Pancreas (tissue), 10 donors: ENCODE data around the gene STMN1. TPM values are rescaled to one million over a fixed set of nuclear protein-coding genes. Genes with fewer than 3 reads are reported as not detected.
A peak's percentile ranks its signal among the peaks of the same experiment; 100 is the strongest.

Experiments used
- ATAC-seq, 4 donors: fragments of 200-7000 bp; cut with Tn5 transposase; one replicate each; pipeline versions ENCODE4 v1.8.0 to v1.9.1; 2020; ENCODE audit warnings: mild to moderate bottlenecking in 4 of 4, moderate library complexity in 4 of 4
- DNase-seq, 6 donors: peaks; one replicate each; pipeline ENCODE4 v3.0.0-alpha.2; 2020
- FAIRE-seq: peaks from 2 replicates; lab custom pipeline; 2012; peaks lifted over from hg19 to GRCh38; lab: Jason Lieb, UNC
- H3K27ac ChIP-seq, 4 donors: fragments of 200-600 bp; sonication (generic); 1 replicate in 3 of 4; 2 replicates in 1 of 4; pipeline versions ENCODE4 v1.5.0 to v1.8.0; 2020
- H3K27me3 ChIP-seq, 4 donors: fragments of 200-600 bp; one replicate each; pipeline ENCODE4 v1.8.0; 2021
- H3K36me3 ChIP-seq, 3 donors: fragments of 200-600 bp; sonication (generic) in 1 of 3; one replicate each; pipeline versions ENCODE4 v1.5.0 to v1.8.0; 2020 to 2021
- H3K4me1 ChIP-seq, 3 donors: fragments of 200-600 bp; one replicate each; pipeline ENCODE4 v1.8.0; 2021
- H3K4me3 ChIP-seq, 4 donors: fragments of 200-600 bp; sonication (generic) in 2 of 4; one replicate each; pipeline versions ENCODE4 v1.5.0 to v1.8.0; 2020 to 2021
- H3K9me3 ChIP-seq, 4 donors: fragments of 200-600 bp; one replicate each; pipeline ENCODE4 v1.8.0; 2021
- WGBS, 2 donors: extraction: QIAGEN DNeasy Blood & Tissue Kit; methylation state at CpG; one replicate each; pipeline ENCODE4 v1.1.7; 2013; 5-methylcytosine and 5-hydroxymethylcytosine counted together
- intact Hi-C, 3 donors: fragments of 100-400 bp; cut with DNase I; formaldehyde crosslinking; loops; one replicate each; pipeline versions ENCODE4 v1.11.1 to v1.14.2; 2022
- polyA plus RNA-seq, 2 donors: library from polyadenylated mRNA; stranded (reverse); fragments of 200-250 nt; gene quantifications; one replicate each; pipeline ENCODE4 v1.2.3, GENCODE V29; 2013
- total RNA-seq, 6 donors: library from RNA; stranded (reverse); fragmentation: NEBNext Ultra II Directional in 4 of 6; extraction: Animal tissue kit (Norgen Biotek cat#: 25700) in 4 of 6; gene quantifications; one replicate each; pipeline versions ENCODE4 v1.2.1 to v1.2.4, GENCODE V29; 2021 to 2023
- TF ChIP-seq, protein P1 (sequence below), 4 donors: fragments of 200-600 bp; sonication (generic) in 3 of 4; IDR thresholded peaks; one replicate each; pipeline versions ENCODE4 v1.5.0 to v1.8.0; 2021; ENCODE audit warnings: antibody characterized with exemption in 4 of 4
- donor health status: healthy with polysubstance abuse.
- donor health status: DM: no; HTN: no; CAD: no; lungs with moderate emphysema.
- donor health status: DM: no; HTN: no; CAD: no.
- donor health status: control.
- donor health status: control.
- donor health status: Bipolar disorder and iron deficiency.
- donor health status: DM: yes; HTN: yes; CAD: no.
- donor health status: DM: no; HTN: no; CAD: no.
- donor health status: DM: no; HTN: no; CAD: no.
- donor health status: DM: yes; HTN: yes; CAD: no.

The STMN1 gene
- total and polyA plus RNA-seq, 8 donors = 3.3 to 58.0 (median 14.0) TPM

GRCh38 chr1:25906644-25907300 lies 553 bp upstream of the STMN1 start:
- Histone ChIP-seq H3K4me1 (peaks cover 0 to 9% (median 8%) of the 10 kb centered on the region in 3 donors), H3K9me3 (no peaks in the 10 kb centered on the region), H3K27me3 (no peaks in the 10 kb centered on the region), H3K27ac (no peak overlapping the region), H3K4me3 (peak overlapping the region; percentile 46 to 75 (median 58)), H3K36me3 (no peaks in the 10 kb centered on the region)
- DNase-seq (peak in 2 of 6 donors; percentile 65 to 81), ATAC-seq (peak; percentile 6 to 17 (median 10)), FAIRE-seq (no peak)
- intact Hi-C loops = loop anchor here in 1 of 3 donors (5.0 kb wide), 1 partner anchor 86 kb away; no protein-coding TSS in a partner anchor
- TF ChIP-seq, protein P1, sequence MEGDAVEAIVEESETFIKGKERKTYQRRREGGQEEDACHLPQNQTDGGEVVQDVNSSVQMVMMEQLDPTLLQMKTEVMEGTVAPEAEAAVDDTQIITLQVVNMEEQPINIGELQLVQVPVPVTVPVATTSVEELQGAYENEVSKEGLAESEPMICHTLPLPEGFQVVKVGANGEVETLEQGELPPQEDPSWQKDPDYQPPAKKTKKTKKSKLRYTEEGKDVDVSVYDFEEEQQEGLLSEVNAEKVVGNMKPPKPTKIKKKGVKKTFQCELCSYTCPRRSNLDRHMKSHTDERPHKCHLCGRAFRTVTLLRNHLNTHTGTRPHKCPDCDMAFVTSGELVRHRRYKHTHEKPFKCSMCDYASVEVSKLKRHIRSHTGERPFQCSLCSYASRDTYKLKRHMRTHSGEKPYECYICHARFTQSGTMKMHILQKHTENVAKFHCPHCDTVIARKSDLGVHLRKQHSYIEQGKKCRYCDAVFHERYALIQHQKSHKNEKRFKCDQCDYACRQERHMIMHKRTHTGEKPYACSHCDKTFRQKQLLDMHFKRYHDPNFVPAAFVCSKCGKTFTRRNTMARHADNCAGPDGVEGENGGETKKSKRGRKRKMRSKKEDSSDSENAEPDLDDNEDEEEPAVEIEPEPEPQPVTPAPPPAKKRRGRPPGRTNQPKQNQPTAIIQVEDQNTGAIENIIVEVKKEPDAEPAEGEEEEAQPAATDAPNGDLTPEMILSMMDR (IDR thresholded peaks at IDR 0.05) = no peak
- WGBS, 2 donors = 6 to 7% methylated on average over 30 to 34 of the region's 34 CpGs

DNA sequence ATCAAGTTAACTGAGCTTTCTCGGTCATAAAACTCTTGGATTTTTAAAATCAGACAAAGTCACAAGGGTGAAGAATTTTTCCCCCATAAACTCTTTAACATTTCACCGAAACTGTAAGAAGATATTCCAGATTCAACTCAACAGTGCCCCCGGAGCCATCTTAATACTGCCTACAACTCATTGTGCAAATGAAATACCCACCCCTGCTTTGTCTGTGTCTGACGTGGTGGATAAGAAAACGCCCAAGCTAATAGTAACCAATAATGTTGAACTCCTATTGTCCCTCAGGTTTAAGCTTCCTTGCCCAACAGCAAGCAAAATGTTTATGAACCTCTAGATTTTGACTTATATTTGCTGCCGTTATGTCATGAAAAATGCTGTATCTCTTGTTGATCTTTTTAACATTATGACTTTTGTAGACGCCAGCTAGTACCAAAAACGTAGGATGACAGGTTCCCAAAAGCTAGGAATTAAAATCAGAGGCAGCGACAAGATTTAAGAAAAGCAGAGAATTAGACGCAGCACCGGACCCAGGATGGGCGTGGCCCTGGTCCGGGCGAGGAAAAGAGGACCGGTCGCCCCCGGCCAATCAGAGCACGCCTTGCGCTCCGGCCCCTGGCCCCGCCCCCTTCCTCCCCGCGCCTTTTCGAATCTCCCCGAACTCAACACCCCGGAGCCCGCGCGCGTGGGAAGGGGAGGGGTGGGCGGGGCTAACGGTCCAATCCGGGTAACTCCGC lies 1.1 kb downstream of the STMN1 start:
- Histone ChIP-seq H3K27ac (peak overlapping the region in 1 of 4 donors; percentile 28), H3K36me3 (no peaks in the 10 kb centered on the region), H3K4me1 (peaks cover 0 to 9% (median 8%) of the 10 kb centered on the region in 3 donors), H3K4me3 (peak overlapping the region; percentile 46 to 75 (median 58)), H3K9me3 (no peaks in the 10 kb centered on the region), H3K27me3 (no peaks in the 10 kb centered on the region)
- 1% methylated on average over 31 to 32 of the region's 34 CpGs for WGBS, 2 donors
- DNase-seq (peak; percentile 88 to 95 (median 92)), ATAC-seq (peak; percentile 92 to 97 (median 92)), FAIRE-seq (no peak)
- intact Hi-C loops = loop anchor here in 1 of 3 donors (5.0 kb wide), 1 partner anchor 87 kb away; no protein-coding TSS in a partner anchor
- TF ChIP-seq, protein P1 (IDR thresholded peaks at IDR 0.05) = no peak

GRCh38 chr1:25903986-25904385 lies 2.2 kb downstream of the STMN1 start:
- Histone ChIP-seq H3K36me3 (no peaks in the 10 kb centered on the region), H3K4me1 (peaks cover 0 to 9% (median 8%) of the 10 kb centered on the region in 3 donors), H3K27ac (no peak overlapping the region), H3K4me3 (no peak overlapping the region), H3K27me3 (no peaks in the 10 kb centered on the region), H3K9me3 (no peaks in the 10 kb centered on the region)
- intact Hi-C loops = no loop called here
- no peak for ATAC-seq
- DNase-seq = no peak
- 79 to 85% methylated on average over 3 of the region's 3 CpGs for WGBS, 2 donors
- FAIRE-seq = no peak
- TF ChIP-seq, protein P1 (IDR thresholded peaks at IDR 0.05) = no peak

GRCh38 chr1:25902462-25902861 lies 3.8 kb downstream of the STMN1 start:
- Histone ChIP-seq H3K27ac (no peak overlapping the region), H3K9me3 (no peaks in the 10 kb centered on the region), H3K4me3 (no peak overlapping the region), H3K36me3 (no peaks in the 10 kb centered on the region), H3K4me1 (peaks cover 0 to 9% (median 8%) of the 10 kb centered on the region in 3 donors), H3K27me3 (no peaks in the 10 kb centered on the region)
- no peak for ATAC-seq
- FAIRE-seq = no peak
- WGBS, 2 donors = 93 to 95% methylated on average over 3 of the region's 3 CpGs
- intact Hi-C loops = no loop called here
- no peak for DNase-seq
- TF ChIP-seq, protein P1 (IDR thresholded peaks at IDR 0.05) = no peak
